Astrocyte of the cerebellum (primary cell): ENCODE data around the gene DPP6.

Experiments
- DNase-seq: peaks from one replicate; pipeline ENCODE4 v3.0.0-alpha.2; 2011; ENCODE audit warnings: low read depth
- H3K4me3 ChIP-seq: 2 replicates; pipeline ENCODE4 v1.5.1; 2011; ENCODE audit warnings: mild to moderate bottlenecking, low read depth, low read length, moderate library complexity
- in situ Hi-C: cut with HindIII; loops from 2 replicates; pipeline ENCODE4 v1.10.0; 2017; ENCODE audit warnings: low sequenced_read_pairs
- TF ChIP-seq, protein P1 (sequence below): IDR thresholded peaks from 2 replicates; pipeline ENCODE4 v1.5.1; 2012; ENCODE audit warnings: low read length, low read depth, moderate library complexity, mild to moderate bottlenecking; ENCODE audit errors: missing control alignments

The DPP6 gene

GRCh38 chr7:154289119-154289518, 236.9 kb downstream of the DPP6 start:
- TF ChIP-seq, protein P1, sequence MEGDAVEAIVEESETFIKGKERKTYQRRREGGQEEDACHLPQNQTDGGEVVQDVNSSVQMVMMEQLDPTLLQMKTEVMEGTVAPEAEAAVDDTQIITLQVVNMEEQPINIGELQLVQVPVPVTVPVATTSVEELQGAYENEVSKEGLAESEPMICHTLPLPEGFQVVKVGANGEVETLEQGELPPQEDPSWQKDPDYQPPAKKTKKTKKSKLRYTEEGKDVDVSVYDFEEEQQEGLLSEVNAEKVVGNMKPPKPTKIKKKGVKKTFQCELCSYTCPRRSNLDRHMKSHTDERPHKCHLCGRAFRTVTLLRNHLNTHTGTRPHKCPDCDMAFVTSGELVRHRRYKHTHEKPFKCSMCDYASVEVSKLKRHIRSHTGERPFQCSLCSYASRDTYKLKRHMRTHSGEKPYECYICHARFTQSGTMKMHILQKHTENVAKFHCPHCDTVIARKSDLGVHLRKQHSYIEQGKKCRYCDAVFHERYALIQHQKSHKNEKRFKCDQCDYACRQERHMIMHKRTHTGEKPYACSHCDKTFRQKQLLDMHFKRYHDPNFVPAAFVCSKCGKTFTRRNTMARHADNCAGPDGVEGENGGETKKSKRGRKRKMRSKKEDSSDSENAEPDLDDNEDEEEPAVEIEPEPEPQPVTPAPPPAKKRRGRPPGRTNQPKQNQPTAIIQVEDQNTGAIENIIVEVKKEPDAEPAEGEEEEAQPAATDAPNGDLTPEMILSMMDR = no peak
- in situ Hi-C loops = no loop called here
- no peak overlapping the region for H3K4me3 ChIP-seq
- DNase-seq = no peak

GRCh38 chr7:154296443-154296842, 244.2 kb downstream of the DPP6 start:
- TF ChIP-seq, protein P1 = no peak
- in situ Hi-C loops = no loop called here
- H3K4me3 ChIP-seq = no peak overlapping the region
- DNase-seq = no peak

- TF ChIP-seq, protein P1 = no peak
- no peak overlapping the region for H3K4me3 ChIP-seq
- DNase-seq = no peak
- in situ Hi-C loops = no loop called here
Measured at GRCh38 chr7:154299736-154300135, 247.5 kb downstream of the DPP6 start.

GRCh38 chr7:154302380-154302779, 250.2 kb downstream of the DPP6 start:
- no peak for DNase-seq
- H3K4me3 ChIP-seq = no peak overlapping the region
- in situ Hi-C loops = no loop called here
- TF ChIP-seq, protein P1 = no peak

DNA sequence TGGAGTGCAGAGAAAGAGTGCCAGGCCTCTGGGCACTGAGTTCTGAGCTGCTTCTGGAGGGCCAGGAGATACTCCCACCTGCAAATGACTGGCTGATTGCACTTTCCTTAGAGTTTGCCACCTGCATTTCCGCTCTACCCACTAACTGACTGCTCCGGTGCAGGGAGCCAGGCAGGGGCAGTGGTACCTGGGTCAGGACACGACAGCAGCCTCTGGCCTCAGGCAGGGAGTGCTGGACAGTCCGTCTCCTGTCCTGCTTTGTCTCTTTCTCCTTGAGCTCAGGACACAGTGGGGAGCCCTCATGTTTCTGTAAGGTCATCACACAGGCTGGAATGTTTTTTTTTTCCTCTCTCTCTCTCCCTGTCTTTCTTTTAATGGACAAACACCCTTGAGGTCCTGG, 252.0 kb downstream of the DPP6 start:
- DNase-seq = no peak
- H3K4me3 ChIP-seq = no peak overlapping the region
- in situ Hi-C loops = no loop called here
- TF ChIP-seq, protein P1 = no peak

GRCh38 chr7:154304740-154305700, 252.8 kb downstream of the DPP6 start:
- no peak overlapping the region for H3K4me3 ChIP-seq
- in situ Hi-C loops = no loop called here
- TF ChIP-seq, protein P1 = no peak
- no peak for DNase-seq
